ENCODE results near the gene RNF180.

The RNF180 gene

GRCh38 chr5:64145216-64145895 is 20.3 kb upstream of the RNF180 start:
- TF ChIP-seq CTCF (IDR thresholded peaks at IDR 0.05; ENCODE audit: extremely low read depth, insufficient read depth, missing control alignments), result no peak
- in situ Hi-C loops (cut with MboI; ENCODE audit: low pct_unique_long_range_greater_than_20kb, low sequenced_read_pairs, unreplicated experiment), result no loop called here
- no peak for DNase-seq (ENCODE audit: low spot score)

- TF ChIP-seq CTCF (IDR thresholded peaks at IDR 0.05; ENCODE audit: extremely low read depth, insufficient read depth, missing control alignments), result no peak
- no peak for DNase-seq (ENCODE audit: low spot score)
- in situ Hi-C loops (cut with MboI; ENCODE audit: low pct_unique_long_range_greater_than_20kb, low sequenced_read_pairs, unreplicated experiment), result no loop called here
Observed at GRCh38 chr5:64147379-64147778, 18.3 kb upstream of the RNF180 start.

GRCh38 chr5:64147849-64148441 is 17.7 kb upstream of the RNF180 start:
- TF ChIP-seq CTCF (IDR thresholded peaks at IDR 0.05; ENCODE audit: extremely low read depth, insufficient read depth, missing control alignments), result peak; percentile 68
- in situ Hi-C loops (cut with MboI; ENCODE audit: low pct_unique_long_range_greater_than_20kb, low sequenced_read_pairs, unreplicated experiment), result no loop called here
- peak; percentile 55 for DNase-seq (ENCODE audit: low spot score)

GRCh38 chr5:64149268-64149667 is 16.4 kb upstream of the RNF180 start:
- TF ChIP-seq CTCF (IDR thresholded peaks at IDR 0.05; ENCODE audit: extremely low read depth, insufficient read depth, missing control alignments), result no peak
- no peak for DNase-seq (ENCODE audit: low spot score)
- in situ Hi-C loops (cut with MboI; ENCODE audit: low pct_unique_long_range_greater_than_20kb, low sequenced_read_pairs, unreplicated experiment), result no loop called here

- DNase-seq (ENCODE audit: low spot score), result no peak
- TF ChIP-seq CTCF (IDR thresholded peaks at IDR 0.05; ENCODE audit: extremely low read depth, insufficient read depth, missing control alignments), result no peak
- in situ Hi-C loops (cut with MboI; ENCODE audit: low pct_unique_long_range_greater_than_20kb, low sequenced_read_pairs, unreplicated experiment), result no loop called here
Observed at GRCh38 chr5:64149857-64150521, 15.7 kb upstream of the RNF180 start.

GRCh38 chr5:64156261-64156660 is 9.4 kb upstream of the RNF180 start:
- no peak for TF ChIP-seq CTCF (IDR thresholded peaks at IDR 0.05; ENCODE audit: extremely low read depth, insufficient read depth, missing control alignments)
- in situ Hi-C loops (cut with MboI; ENCODE audit: low pct_unique_long_range_greater_than_20kb, low sequenced_read_pairs, unreplicated experiment), result no loop called here
- DNase-seq (ENCODE audit: low spot score), result no peak

All from GM13977 (cell line).